GM19099 (cell line): ENCODE results near the gene GMIP.
A peak's percentile ranks its signal among the peaks of the same experiment; 100 is the strongest.

Experiments used
- POLR2A ChIP-seq: IDR thresholded peaks from 3 replicates; pipeline ENCODE4 v1.6.1; 2011; ENCODE audit warnings: low read depth; ENCODE audit not compliant: insufficient read length; ENCODE audit errors: extremely low read depth

Gene GMIP

GRCh38 chr19:19643158-19644053 is at the start of gene GMIP:
Gene GMIP, minus strand, starts transcription at chr19:19643657. Its CDS starts 128 bp downstream, at chr19:19643529.
- TF ChIP-seq POLR2A = peak; percentile 73

GRCh38 chr19:19691683-19692082 is 48.2 kb upstream of the GMIP start:
- TF ChIP-seq POLR2A = no peak

- no peak for TF ChIP-seq POLR2A
These were observed 43.6 kb upstream of the GMIP start for GRCh38 chr19:19687090-19687489.

- no peak for TF ChIP-seq POLR2A
These were observed 43.1 kb upstream of the GMIP start for GRCh38 chr19:19686580-19686979.

- no peak for TF ChIP-seq POLR2A
These were observed 36.0 kb upstream of the GMIP start for GRCh38 chr19:19679176-19680073.

GRCh38 chr19:19677579-19677978 is 34.1 kb upstream of the GMIP start:
- no peak for TF ChIP-seq POLR2A

- no peak for TF ChIP-seq POLR2A
These were observed 30.9 kb upstream of the GMIP start for GRCh38 chr19:19674315-19674714.

- no peak for TF ChIP-seq POLR2A
These were observed 29.4 kb upstream of the GMIP start for GRCh38 chr19:19672816-19673215.

GRCh38 chr19:19670070-19670551 is 26.7 kb upstream of the GMIP start:
- no peak for TF ChIP-seq POLR2A

GRCh38 chr19:19668230-19669012 is 25.0 kb upstream of the GMIP start, which contains the start of gene ZNF101:
Gene ZNF101, plus strand, starts transcription at chr19:19668839. Its CDS starts 125 bp downstream, at chr19:19668964.
- TF ChIP-seq POLR2A = peak; percentile 83

GRCh38 chr19:19663256-19664120 is 20.0 kb upstream of the GMIP start, which contains the start of gene ATP13A1:
Gene ATP13A1, minus strand, starts transcription at chr19:19663676. Its CDS starts 10 bp downstream, at chr19:19663666.
- TF ChIP-seq POLR2A = peak; percentile 87

GRCh38 chr19:19662871-19663255 is 19.4 kb upstream of the GMIP start:
- TF ChIP-seq POLR2A = no peak

GRCh38 chr19:19662344-19662743 is 18.9 kb upstream of the GMIP start:
- peak; percentile 17 for TF ChIP-seq POLR2A
